GM23338 (cell line): ENCODE data around the gene ABCB6.

ENCODE experiments used
- CREB1 ChIP-seq: fragments of 250-450 bp; sonication (Bioruptor Pico); IDR thresholded peaks from 2 replicates; pipeline ENCODE4 v1.5.0; 2020; ENCODE audit warnings: low read depth, mild to moderate bottlenecking, moderate library complexity
- CTCF ChIP-seq, 2 experiments: fragments of 200-600 bp in 1 of 2; sonication (generic) in 1 of 2; conservative IDR thresholded peaks; 2 replicates each; pipeline versions ENCODE4 v1.5.1 to v1.6.1; 2016 to 2017; ENCODE audit warnings: antibody characterized with exemption in 2 of 2, low read depth in 2 of 2, mild to moderate bottlenecking in 2 of 2, moderate library complexity in 1 of 2
- EZH2 ChIP-seq: fragments of 200-600 bp; sonication (generic); IDR thresholded peaks from one replicate; pipeline ENCODE4 v1.8.0; 2017; ENCODE audit warnings: antibody characterized with exemption, mild to moderate bottlenecking, low read depth; ENCODE audit not compliant: unreplicated experiment
- EZH2phosphoT487 ChIP-seq: fragments of 200-600 bp; sonication (generic); IDR thresholded peaks from one replicate; pipeline ENCODE4 v1.8.1; 2018; ENCODE audit warnings: antibody characterized with exemption; ENCODE audit not compliant: unreplicated experiment
- NANOG ChIP-seq: IDR thresholded peaks from 2 replicates; pipeline ENCODE4 v1.6.1; 2016; ENCODE audit warnings: antibody characterized with exemption, borderline replicate concordance
- POLR2AphosphoS5 ChIP-seq: IDR thresholded peaks from 2 replicates; pipeline ENCODE4 v1.6.1; 2016; ENCODE audit warnings: antibody characterized with exemption, low read depth
- REST ChIP-seq: IDR thresholded peaks from one replicate; pipeline ENCODE4 v1.6.1; 2018; ENCODE audit warnings: antibody characterized with exemption; ENCODE audit not compliant: unreplicated experiment
- STAT1 ChIP-seq: IDR thresholded peaks from one replicate; pipeline ENCODE4 v1.6.1; 2016; ENCODE audit warnings: antibody characterized with exemption; ENCODE audit not compliant: unreplicated experiment
- ZNF114 ChIP-seq: fragments of 250-450 bp; sonication (Bioruptor Pico); IDR thresholded peaks from 2 replicates; pipeline ENCODE4 v1.5.0; 2020; ENCODE audit warnings: mild to moderate bottlenecking, moderate library complexity
- ZNF331 ChIP-seq: fragments of 250-450 bp; sonication (Bioruptor Pico); IDR thresholded peaks from 2 replicates; pipeline ENCODE4 v1.5.0; 2020; ENCODE audit warnings: low read depth, mild to moderate bottlenecking, moderate library complexity
- TF ChIP-seq, protein P1 (sequence below): IDR thresholded peaks from 2 replicates; pipeline ENCODE4 v1.6.1; 2016; ENCODE audit warnings: antibody characterized with exemption

DNA sequence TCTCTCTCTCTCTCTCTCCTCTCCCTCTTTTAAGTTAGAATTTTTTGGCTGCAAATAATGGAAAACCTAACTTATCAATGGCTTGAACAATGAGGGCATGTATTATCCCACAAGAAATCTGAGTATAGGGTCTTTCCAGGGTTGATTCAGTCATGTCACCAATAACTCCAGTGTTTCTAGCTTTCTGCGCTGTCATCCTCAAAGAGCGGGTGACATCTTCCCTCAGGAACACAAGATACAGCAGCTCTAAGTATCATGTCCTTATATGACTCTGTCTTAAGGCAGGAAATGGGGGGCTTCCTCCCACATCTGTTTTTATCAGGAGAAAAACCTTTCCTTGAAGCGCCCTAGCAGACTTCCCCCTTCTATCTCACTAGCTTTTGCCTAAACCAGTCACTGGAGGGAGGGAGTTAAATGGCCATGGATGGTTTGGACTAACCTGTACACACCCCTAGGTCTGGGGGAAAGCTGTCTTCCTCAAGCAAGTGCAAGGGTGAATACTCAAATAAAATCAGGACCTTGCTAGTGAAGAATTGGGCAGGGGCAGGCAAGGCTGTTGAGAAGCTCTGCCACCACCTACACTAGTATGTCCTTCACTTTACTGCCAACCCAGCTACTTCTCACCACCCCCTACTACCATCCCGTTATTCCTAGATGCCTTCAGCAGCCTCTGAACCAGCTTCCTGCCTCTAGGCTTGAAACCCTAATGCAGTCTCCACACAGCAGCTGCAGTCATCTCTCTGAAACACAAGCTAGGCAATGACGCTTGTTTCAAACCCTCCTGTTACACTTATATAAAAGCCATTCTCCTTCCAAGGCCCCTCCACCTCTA lies 42.5 kb upstream of the ABCB6 start:
- no peak for TF ChIP-seq CTCF (conservative IDR thresholded peaks at IDR 0.05; ENCODE audit: low read depth in 2 of 2)
- TF ChIP-seq POLR2AphosphoS5 = no peak
- no peak for TF ChIP-seq EZH2
- TF ChIP-seq NANOG = no peak
- no peak for TF ChIP-seq CREB1 (CRISPR knock-in tag)
- no peak for TF ChIP-seq REST
- TF ChIP-seq EZH2phosphoT487 = no peak
- no peak for TF ChIP-seq STAT1
- TF ChIP-seq, protein P1, sequence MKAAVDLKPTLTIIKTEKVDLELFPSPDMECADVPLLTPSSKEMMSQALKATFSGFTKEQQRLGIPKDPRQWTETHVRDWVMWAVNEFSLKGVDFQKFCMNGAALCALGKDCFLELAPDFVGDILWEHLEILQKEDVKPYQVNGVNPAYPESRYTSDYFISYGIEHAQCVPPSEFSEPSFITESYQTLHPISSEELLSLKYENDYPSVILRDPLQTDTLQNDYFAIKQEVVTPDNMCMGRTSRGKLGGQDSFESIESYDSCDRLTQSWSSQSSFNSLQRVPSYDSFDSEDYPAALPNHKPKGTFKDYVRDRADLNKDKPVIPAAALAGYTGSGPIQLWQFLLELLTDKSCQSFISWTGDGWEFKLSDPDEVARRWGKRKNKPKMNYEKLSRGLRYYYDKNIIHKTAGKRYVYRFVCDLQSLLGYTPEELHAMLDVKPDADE = no peak
- no peak for TF ChIP-seq ZNF114 (CRISPR knock-in tag)
- TF ChIP-seq ZNF331 = no peak
